SIG-M5 treated with dmso at 0.1 percent for 504 hours (cell line): ENCODE data around the gene KCNAB2.
A peak's percentile ranks its signal among the peaks of the same experiment; 100 is the strongest.
"Not testable (repeated sequence)": the region's sequence is repeated elsewhere in the genome, so short reads cannot be mapped to it uniquely, and the experiment has no call there.

Experiments
- DNase-seq: peaks from one replicate; lab custom pipeline; 2025; ENCODE audit not compliant: unreplicated experiment; lab: John Stamatoyannopoulos, UW

The KCNAB2 gene

DNA sequence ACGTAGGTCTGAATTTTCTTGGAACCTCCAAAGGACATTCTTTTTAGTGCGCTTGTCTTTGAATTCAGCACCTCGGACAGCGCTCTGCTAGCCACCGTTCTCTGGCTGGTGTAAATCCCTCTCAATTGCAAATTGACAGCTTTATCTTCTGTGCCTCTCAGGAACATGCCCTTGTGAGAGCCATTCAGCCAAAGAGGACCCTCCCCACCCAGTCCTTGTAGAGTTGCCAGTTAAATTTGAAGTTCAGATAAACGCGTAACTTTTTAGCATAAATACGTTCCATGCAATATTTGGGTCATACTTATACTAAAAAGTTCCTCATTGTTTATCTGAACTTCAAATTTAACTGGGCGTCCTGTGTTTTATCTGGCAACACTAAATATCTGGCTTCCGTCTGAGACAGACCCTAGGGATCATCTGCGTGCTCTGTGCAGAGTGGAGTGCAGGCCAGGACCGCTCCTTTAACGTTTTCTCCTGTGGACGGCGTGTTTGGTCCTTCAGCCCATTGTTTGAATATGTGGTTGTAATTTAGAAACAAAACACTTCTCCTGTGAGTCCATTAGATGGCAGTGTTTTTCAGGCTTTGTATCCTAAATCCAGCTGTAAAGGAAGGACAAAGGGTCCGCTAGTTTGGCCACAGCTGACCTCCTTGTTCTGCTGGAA is 7.0 kb downstream of the KCNAB2 start:
- DNase-seq, result peak; percentile 29

DNA sequence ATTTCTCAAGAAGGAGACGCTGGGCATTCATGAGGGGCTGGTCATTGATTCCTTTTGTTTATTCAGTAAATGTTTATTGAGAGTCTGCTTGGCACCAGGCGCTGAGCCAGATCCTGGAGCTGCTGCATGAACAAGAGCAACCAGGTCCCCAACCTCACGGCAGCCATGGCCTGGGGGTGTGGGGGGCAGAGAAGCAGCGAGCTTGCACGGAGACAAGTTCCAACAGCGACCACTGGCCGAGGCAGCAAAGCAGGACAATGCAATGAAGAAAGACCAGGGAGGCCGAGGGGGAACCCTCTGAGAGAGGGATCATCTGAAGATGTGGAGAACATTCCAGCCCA is 7.5 kb downstream of the KCNAB2 start:
- DNase-seq, result no peak

GRCh38 chr1:6054596-6054995 is 8.9 kb downstream of the KCNAB2 start:
- DNase-seq, result no peak

DNA sequence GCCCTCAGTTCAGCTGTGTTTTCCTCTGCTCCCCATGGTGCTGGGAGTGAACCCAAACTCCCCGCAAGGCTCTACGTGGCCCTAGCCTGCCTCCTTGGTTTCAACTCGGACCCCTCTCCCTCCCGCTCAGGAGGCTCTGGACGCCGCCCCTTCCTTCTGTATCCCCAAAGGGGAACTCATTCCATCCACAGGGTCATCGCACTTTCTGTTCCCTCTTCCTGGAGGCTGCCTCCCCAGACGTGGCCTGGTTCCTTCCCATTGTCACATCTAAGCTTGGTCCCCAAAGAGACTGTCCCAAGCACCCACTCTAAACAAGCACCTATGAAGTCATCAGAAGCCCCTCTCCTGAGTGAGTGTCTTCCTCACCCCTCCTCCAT is 10.9 kb downstream of the KCNAB2 start:
- DNase-seq, result no peak

DNA sequence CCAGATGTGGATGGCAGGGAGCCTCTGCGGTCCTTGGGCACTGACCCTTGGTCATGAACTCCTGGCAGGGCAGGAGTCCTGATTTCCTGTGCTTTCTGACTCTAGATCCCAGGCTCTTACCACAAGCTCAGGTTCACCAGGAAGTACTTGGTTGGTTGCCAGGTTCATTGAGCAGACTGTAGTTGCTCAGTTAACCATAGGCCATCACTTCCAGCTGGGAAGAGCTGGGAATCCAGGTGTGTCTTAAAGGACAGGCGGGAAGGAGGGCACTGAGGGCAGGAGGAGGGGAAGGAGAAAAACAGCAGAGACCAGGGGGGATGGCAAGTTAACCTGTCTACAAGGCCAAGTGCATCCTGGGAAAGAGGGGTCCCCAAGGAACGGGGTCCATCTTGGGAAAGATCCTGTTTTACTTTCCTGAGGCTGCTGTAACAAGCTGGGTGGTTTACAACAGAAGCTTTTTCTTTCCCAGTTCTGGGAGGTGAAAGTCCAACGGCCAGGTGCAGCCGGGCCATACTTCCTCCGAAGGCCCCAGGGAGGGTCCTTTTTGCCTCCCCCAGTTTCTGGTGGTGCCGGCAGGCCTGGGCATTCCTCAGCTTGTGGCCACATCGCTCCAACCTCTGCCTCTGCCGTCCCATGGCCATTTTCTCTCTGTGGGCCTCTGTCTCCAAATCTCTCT is 11.6 kb downstream of the KCNAB2 start:
- DNase-seq, result no peak

GRCh38 chr1:6059866-6060265 is 14.2 kb downstream of the KCNAB2 start:
- no peak for DNase-seq

DNA sequence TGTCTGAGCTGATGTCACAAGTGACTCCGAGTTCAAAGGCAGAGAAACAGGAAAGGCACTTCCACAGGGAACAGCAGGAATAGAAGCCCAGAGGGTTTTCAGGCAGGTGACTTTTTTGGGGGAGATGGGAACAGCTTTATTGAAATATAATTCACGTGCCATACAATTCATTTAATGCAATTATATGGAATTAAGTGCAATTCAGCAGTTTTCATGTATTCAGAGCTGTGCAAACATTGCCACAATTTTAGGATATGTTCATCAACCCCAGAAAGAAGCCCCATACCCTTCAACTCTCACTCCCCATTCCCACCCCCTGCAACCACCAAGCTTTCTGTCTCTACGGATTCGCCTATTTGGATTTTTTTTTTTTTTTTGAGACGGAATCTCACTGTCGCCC is 17.0 kb downstream of the KCNAB2 start:
- DNase-seq, result no peak

- not testable (repeated sequence) for DNase-seq
These were observed 17.9 kb downstream of the KCNAB2 start for GRCh38 chr1:6063532-6064053.

GRCh38 chr1:6065093-6065858 is 19.6 kb downstream of the KCNAB2 start:
- no peak for DNase-seq

GRCh38 chr1:6066680-6067079 is 21.0 kb downstream of the KCNAB2 start:
- DNase-seq, result no peak

GRCh38 chr1:6068073-6068472 is 22.4 kb downstream of the KCNAB2 start:
- no peak for DNase-seq

DNA sequence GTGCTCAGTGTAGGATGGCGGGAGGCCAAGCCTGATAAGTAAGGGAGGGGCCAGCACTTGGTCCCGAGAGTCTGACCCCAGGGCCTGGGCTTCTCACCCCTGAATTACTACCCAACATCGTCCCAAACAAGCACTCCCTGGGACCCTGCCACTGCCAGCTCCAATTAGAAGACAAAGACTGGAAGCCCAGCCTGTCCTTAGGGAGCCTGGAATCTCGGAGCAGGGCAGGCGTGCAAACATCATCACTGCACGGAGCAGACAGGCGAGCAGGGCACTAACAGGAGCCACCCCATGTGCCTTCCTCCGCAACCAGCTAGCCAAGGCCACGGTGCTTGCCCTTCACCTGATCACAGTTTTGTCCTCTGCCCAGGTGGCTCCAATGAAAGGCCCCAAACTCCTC is 23.2 kb downstream of the KCNAB2 start:
- no peak for DNase-seq

DNA sequence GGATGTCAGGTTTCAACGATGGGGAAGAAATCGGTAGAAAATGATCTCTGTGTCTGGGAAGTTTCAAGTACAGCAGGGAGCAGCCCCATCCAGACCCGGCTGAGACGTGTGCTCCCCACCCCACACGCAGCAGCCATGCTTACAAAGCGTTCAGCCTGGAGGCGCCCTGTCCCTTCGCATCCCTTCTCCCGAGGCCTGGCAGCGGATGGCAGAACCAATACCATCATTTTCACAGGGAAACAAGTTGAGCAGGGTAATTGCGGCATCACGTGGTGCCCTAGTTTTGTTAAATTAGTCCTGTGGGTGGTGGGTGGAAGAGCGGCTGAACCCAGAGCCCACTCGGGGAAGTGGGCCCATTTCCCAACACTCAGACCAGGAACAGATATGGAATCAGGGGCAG is 23.9 kb downstream of the KCNAB2 start:
- DNase-seq, result no peak

DNA sequence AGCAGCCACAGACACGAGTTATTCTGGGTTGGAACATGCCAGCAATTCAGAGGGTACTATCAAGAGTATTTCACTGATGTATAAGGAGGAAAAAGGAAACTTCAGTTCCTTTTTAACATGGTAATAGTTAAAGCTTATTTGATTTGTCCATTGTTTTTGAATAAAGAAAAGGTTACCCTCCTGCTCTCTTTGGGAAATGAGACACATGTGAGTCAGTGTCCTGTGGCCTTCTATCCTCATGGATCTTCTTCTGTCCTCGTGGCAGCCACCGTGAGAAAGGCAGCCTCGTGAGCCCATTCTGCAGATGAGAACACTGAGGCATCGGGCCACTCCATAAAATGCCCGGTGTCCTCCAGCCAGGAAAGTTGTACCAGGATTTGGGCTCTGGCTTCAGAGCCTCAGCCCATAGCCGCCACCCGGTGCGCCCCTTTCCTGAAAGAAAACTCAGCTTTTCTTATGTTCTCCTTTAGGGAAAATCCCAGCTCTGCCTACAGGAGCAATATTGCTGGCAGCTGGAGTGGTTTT is 24.8 kb downstream of the KCNAB2 start:
- DNase-seq, result no peak

- DNase-seq, result no peak
These were observed 25.5 kb downstream of the KCNAB2 start for GRCh38 chr1:6071219-6071618.

DNA sequence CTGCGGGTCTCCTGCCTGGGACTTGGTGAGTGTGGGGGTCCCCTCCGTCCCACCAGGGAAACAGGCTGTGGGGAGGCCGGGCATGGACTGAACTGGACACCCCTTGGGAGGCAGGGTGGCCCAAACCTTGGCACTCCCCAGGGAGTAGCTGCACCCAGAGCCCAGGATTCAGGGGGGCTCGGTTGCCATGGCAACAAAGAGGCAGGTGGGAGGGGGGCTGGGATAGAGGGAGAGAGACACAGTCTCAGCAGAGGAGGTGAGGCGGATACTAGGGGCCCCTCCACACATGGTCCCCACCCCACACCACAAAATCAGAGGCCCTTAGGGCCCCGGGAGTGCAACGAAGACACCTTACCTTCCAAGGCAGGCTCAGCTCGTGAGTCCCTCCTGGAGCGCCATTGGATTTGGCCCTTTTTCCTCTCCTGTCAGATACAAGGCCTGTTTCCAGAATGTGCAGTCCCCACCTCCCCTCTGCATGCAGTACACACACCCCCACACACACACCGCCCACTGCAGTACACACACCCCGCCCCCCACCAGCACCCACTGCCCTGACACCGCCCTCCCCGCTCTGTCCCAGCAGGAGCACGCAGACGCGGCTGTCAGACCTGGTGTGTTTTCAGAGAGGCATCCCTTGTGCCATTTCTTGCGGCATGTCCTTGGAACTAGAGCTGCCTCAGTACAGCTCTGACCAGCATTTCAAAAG is 27.2 kb downstream of the KCNAB2 start:
- DNase-seq, result no peak

DNA sequence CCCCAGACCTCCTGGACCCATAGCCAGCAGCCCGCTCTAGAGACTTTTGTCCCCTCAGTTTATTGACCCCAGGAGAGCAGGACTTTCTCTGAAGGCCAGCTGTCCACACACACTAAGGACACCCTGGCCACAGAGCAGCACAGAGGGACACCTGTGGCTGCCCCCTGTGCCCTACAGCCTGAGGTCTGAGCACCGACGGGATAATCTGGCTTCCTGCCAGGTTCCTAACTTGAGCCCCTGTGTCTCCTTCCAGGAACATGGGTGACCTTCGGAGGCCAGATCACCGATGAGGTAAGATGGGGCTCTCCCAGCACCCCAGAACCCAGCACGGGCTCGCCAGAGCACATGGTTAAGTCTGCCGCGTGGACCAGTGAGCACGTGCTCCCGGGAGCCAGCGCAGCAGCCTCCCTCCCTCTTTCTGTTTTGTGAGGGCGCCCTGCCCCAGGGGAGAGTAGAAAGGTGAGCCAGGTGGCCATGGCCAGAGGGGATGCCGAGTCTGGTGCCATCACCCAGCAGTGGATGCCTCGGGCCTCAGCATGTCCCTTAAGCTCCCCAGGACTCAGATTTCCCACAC is 27.9 kb downstream of the KCNAB2 start:
- no peak for DNase-seq

- no peak for DNase-seq
These were observed 28.7 kb downstream of the KCNAB2 start for GRCh38 chr1:6074192-6074901.

- peak; percentile 21 for DNase-seq
These were observed 30.1 kb downstream of the KCNAB2 start for GRCh38 chr1:6075748-6076147.

DNA sequence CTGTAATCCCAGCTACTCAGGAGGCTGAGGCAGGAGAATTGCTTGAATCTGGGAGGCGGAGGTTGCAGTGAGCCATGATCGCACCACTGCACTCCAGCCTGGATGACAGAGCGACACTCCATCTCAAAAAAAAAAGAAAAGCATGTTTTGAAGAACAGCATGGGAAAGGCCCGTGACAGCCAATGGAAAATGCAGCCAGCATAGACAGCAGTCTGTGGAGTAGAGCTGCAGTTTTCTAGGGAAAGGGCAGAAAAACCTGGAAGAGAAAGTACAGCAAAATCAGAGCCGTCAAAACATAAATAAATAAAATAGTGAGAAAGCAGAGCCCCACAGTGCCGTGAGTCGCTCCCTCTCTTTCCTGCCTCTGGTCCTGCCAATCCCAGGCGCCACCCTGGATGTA is 31.4 kb downstream of the KCNAB2 start:
- DNase-seq, result not testable (repeated sequence)
